IPS DF 4.7 (cell line): Measurements from ENCODE around the gene ABCC3.

Experiments used
- DNase-seq: peaks from one replicate; pipeline ENCODE4 v3.0.0-alpha.2; 2013; ENCODE audit warnings: low spot score; ENCODE audit errors: extremely low read depth

Gene ABCC3

GRCh38 chr17:50634224-50634914 is at the start of gene ABCC3:
TSS of gene ABCC3 (plus strand) at chr17:50634881. CDS start at chr17:50634937, 56 bp downstream.
- DNase-seq, result no peak

- DNase-seq, result no peak
Observed at GRCh38 chr17:50585346-50585745, 49.3 kb upstream of the ABCC3 start.

- no peak for DNase-seq
Observed at GRCh38 chr17:50585891-50586290, 48.8 kb upstream of the ABCC3 start.

- no peak for DNase-seq
Observed at GRCh38 chr17:50586421-50587247, 48.0 kb upstream of the ABCC3 start.

GRCh38 chr17:50587571-50587970 is 47.1 kb upstream of the ABCC3 start:
- no peak for DNase-seq

- DNase-seq, result no peak
Observed at GRCh38 chr17:50588391-50589049, 46.2 kb upstream of the ABCC3 start.

- DNase-seq, result no peak
Observed at GRCh38 chr17:50589095-50589705, 45.5 kb upstream of the ABCC3 start.

GRCh38 chr17:50590946-50591737 is 43.5 kb upstream of the ABCC3 start:
- DNase-seq, result no peak

- DNase-seq, result no peak
Observed at GRCh38 chr17:50593321-50593720, 41.4 kb upstream of the ABCC3 start.

GRCh38 chr17:50594128-50594823 is 40.4 kb upstream of the ABCC3 start:
- DNase-seq, result no peak

GRCh38 chr17:50594892-50595291 is 39.8 kb upstream of the ABCC3 start:
- no peak for DNase-seq

- DNase-seq, result peak; percentile 49
Observed at GRCh38 chr17:50596191-50597037, 38.3 kb upstream of the ABCC3 start.

- no peak for DNase-seq
Observed at GRCh38 chr17:50598487-50598886, 36.2 kb upstream of the ABCC3 start.

GRCh38 chr17:50599606-50600005 is 35.1 kb upstream of the ABCC3 start:
- DNase-seq, result no peak

GRCh38 chr17:50601823-50602375 is 32.8 kb upstream of the ABCC3 start:
- DNase-seq, result no peak

- no peak for DNase-seq
Observed at GRCh38 chr17:50602836-50603235, 31.8 kb upstream of the ABCC3 start.

GRCh38 chr17:50603340-50603739 is 31.3 kb upstream of the ABCC3 start:
- DNase-seq, result no peak

GRCh38 chr17:50604513-50604912 is 30.2 kb upstream of the ABCC3 start:
- no peak for DNase-seq

- DNase-seq, result no peak
Observed at GRCh38 chr17:50605429-50605828, 29.3 kb upstream of the ABCC3 start.
